ENCODE measurements around the gene RRP7A. TPM values are rescaled to one million over a fixed set of nuclear protein-coding genes. Genes with fewer than 3 reads are reported as not detected.

The RRP7A gene
- total and polyA plus RNA-seq, 4 donors: 5.3 to 38.9 (median 28.1) TPM

Other genes with a start within 250 kb of the RRP7A start
- 10 to 100 TPM; 29.9 to 42.9 TPM for gene TCF20, start 249.1 kb downstream of the RRP7A start, total RNA-seq
- 1 to 10 TPM; 6.1 to 6.9 TPM for gene TCF20, start 249.1 kb downstream of the RRP7A start, polyA plus RNA-seq
- gene NFAM1, start 87.4 kb downstream of the RRP7A start, total RNA-seq: 10 to 100 TPM in 1 of 2 donors, 1 to 10 TPM in 1; 5.3 to 10.5 TPM
- 1 to 10 TPM in 1 of 2 donors, under 1 TPM in 1; 0.38 to 2.6 TPM for gene NFAM1, start 87.4 kb downstream of the RRP7A start, polyA plus RNA-seq
- 1 to 10 TPM; 2.0 to 2.9 TPM for gene SERHL2, start 34.2 kb upstream of the RRP7A start, total RNA-seq
- 1 to 10 TPM; 1.6 to 4.2 TPM for gene SERHL2, start 34.2 kb upstream of the RRP7A start, polyA plus RNA-seq
- 10 to 100 TPM; 49.2 to 49.6 TPM for gene POLDIP3, start 95.1 kb upstream of the RRP7A start, total RNA-seq
- gene POLDIP3, start 95.1 kb upstream of the RRP7A start, polyA plus RNA-seq: 10 to 100 TPM; 26.0 to 32.9 TPM
- gene ATP5MGL, start 120.8 kb upstream of the RRP7A start, total RNA-seq: 1 to 10 TPM; 1.5 to 2.7 TPM
- not detected for gene ATP5MGL, start 120.8 kb upstream of the RRP7A start, polyA plus RNA-seq
- 100 to 1,000 TPM; 430 to 444 TPM for gene CYB5R3, start 129.6 kb upstream of the RRP7A start, total RNA-seq
- gene CYB5R3, start 129.6 kb upstream of the RRP7A start, polyA plus RNA-seq: 100 to 1,000 TPM; 346 to 756 TPM
- 10 to 100 TPM; 62.1 to 72.3 TPM for gene A4GALT, start 201.1 kb upstream of the RRP7A start, total RNA-seq
- gene A4GALT, start 201.1 kb upstream of the RRP7A start, polyA plus RNA-seq: 10 to 100 TPM; 15.8 to 75.8 TPM